Kidney (tissue), 14 donors: ENCODE data around the gene GAB2. TPM values are rescaled to one million over a fixed set of nuclear protein-coding genes. Genes with fewer than 3 reads are reported as not detected.

Experiments
- DNase-seq, 5 donors: peaks; one replicate each; pipeline ENCODE4 v3.0.0-alpha.2; 2013 to 2020
- FAIRE-seq: peaks from 2 replicates; lab custom pipeline; 2012; peaks lifted over from hg19 to GRCh38; lab: Jason Lieb, UNC
- H3K27ac ChIP-seq, 2 donors: one replicate each; pipeline ENCODE4 v1.7.0; 2013; ENCODE audit warnings: low read depth in 2 of 2, low read length in 2 of 2, inconsistent platforms in 1 of 2
- H3K27me3 ChIP-seq: one replicate; pipeline ENCODE4 v1.7.1; 2013; ENCODE audit warnings: low read length, inconsistent platforms; ENCODE audit not compliant: control insufficient read depth, insufficient read depth
- H3K36me3 ChIP-seq, 3 donors: one replicate each; pipeline versions ENCODE4 v1.7.0 to v1.7.1; 2013; ENCODE audit warnings: low read length in 3 of 3, control low read depth in 1 of 3, inconsistent platforms in 1 of 3; ENCODE audit not compliant: insufficient read depth in 3 of 3, control insufficient read depth in 2 of 3
- H3K4me1 ChIP-seq, 3 donors: one replicate each; pipeline versions ENCODE4 v1.7.0 to v1.7.1; 2013; ENCODE audit warnings: low read length in 3 of 3, inconsistent platforms in 1 of 3, low read depth in 1 of 3; ENCODE audit not compliant: control insufficient read depth in 2 of 3, insufficient read depth in 2 of 3
- H3K4me3 ChIP-seq, 3 donors: one replicate each; pipeline versions ENCODE4 v1.7.0 to v1.8.1; 2013; ENCODE audit warnings: low read length in 3 of 3, control low read depth in 1 of 3, inconsistent platforms in 1 of 3
- H3K9ac ChIP-seq, 3 donors: one replicate each; pipeline versions ENCODE4 v1.7.0 to v1.7.1; 2013; ENCODE audit warnings: low read length in 3 of 3, control low read depth in 1 of 3, inconsistent platforms in 1 of 3
- H3K9me3 ChIP-seq, 3 donors: one replicate each; pipeline versions ENCODE4 v1.7.0 to v1.7.1; 2013; ENCODE audit warnings: low read length in 3 of 3, control low read depth in 1 of 3, inconsistent platforms in 1 of 3; ENCODE audit not compliant: control insufficient read depth in 2 of 3, insufficient read depth in 1 of 3
- CTCF ChIP-seq: IDR thresholded peaks from 3 replicates; pipeline ENCODE4 v1.5.1; 2012; ENCODE audit warnings: mild to moderate bottlenecking, moderate library complexity, borderline replicate concordance; ENCODE audit not compliant: insufficient read depth; ENCODE audit errors: extremely low read depth
- intact Hi-C: fragments of 100-400 bp; cut with DNase I; formaldehyde crosslinking; loops from one replicate; pipeline ENCODE4 v1.11.1; 2022
- polyA plus RNA-seq: library from polyadenylated mRNA; stranded (reverse); fragments of 350-450 nt; fragmentation: Illumina TruSeq; extraction: RNeasy Lipid Tissue Mini Kit (QIAGEN cat#74804); gene quantifications from one replicate; pipeline ENCODE4 v1.2.3, GENCODE V29; 2014; ENCODE audit warnings: low read depth, low replicate concordance; ENCODE audit not compliant: insufficient read depth
- total RNA-seq: library from RNA; stranded (reverse); fragmentation: NEBNext Ultra II Directional; extraction: Animal tissue kit (Norgen Biotek cat#: 25700); gene quantifications from one replicate; pipeline ENCODE4 v1.2.1, GENCODE V29; 2021
- donor health status: control.
- donor health status: control.
- donor health status: control.
- donor health status: control.
- donor health status: control.
- donor health status: DM: yes; HTN: yes; CAD: no.
- donor health status: Normal renal cell carcinoma (clear cell type).

Gene GAB2
- total and polyA plus RNA-seq, 2 donors from 2014 or later: 3.3 to 23.6 TPM

GRCh38 chr11:78226684-78227680 lies 190.6 kb downstream of the GAB2 start:
- Histone ChIP-seq H3K4me3 (no peak overlapping the region), H3K36me3 (peaks cover 2 to 14% (median 8%) of the 10 kb centered on the region in 3 donors), H3K9ac (no peak overlapping the region), H3K9me3 (no peaks in the 10 kb centered on the region), H3K27me3 (no peaks in the 10 kb centered on the region), H3K4me1 (no peaks in the 10 kb centered on the region), H3K27ac (no peak overlapping the region)
- FAIRE-seq (no peak), DNase-seq (no peak)
- intact Hi-C loops: loop anchor here (10.0 kb wide), 2 partner anchors 198 to 338 kb away; no protein-coding TSS in a partner anchor
- no peak for TF ChIP-seq CTCF

- FAIRE-seq (no peak), DNase-seq (no peak)
- Histone ChIP-seq H3K27me3 (no peaks in the 10 kb centered on the region), H3K36me3 (peaks cover 5 to 27% (median 21%) of the 10 kb centered on the region in 3 donors), H3K4me3 (no peak overlapping the region), H3K9me3 (no peaks in the 10 kb centered on the region), H3K4me1 (no peaks in the 10 kb centered on the region), H3K27ac (no peak overlapping the region), H3K9ac (no peak overlapping the region)
- TF ChIP-seq CTCF: no peak
- intact Hi-C loops: loop anchor here (10.0 kb wide), 2 partner anchors 200 to 340 kb away; no protein-coding TSS in a partner anchor
Observed at GRCh38 chr11:78224906-78225420, 192.7 kb downstream of the GAB2 start.

- no peak for TF ChIP-seq CTCF
- intact Hi-C loops: loop anchor here (10.0 kb wide), 2 partner anchors 200 to 340 kb away; no protein-coding TSS in a partner anchor
- Histone ChIP-seq H3K27me3 (no peaks in the 10 kb centered on the region), H3K9me3 (no peaks in the 10 kb centered on the region), H3K27ac (no peak overlapping the region), H3K4me3 (no peak overlapping the region), H3K36me3 (peaks cover 5 to 27% (median 24%) of the 10 kb centered on the region in 3 donors), H3K4me1 (no peaks in the 10 kb centered on the region), H3K9ac (no peak overlapping the region)
- FAIRE-seq (no peak), DNase-seq (no peak)
Observed at GRCh38 chr11:78224506-78224905, 193.1 kb downstream of the GAB2 start.
